Measurements from ENCODE around the gene ATP5MG. TPM values are rescaled to one million over a fixed set of nuclear protein-coding genes. Genes with fewer than 3 reads are reported as not detected.
A peak's percentile ranks its signal among the peaks of the same experiment; 100 is the strongest.

ATP5MG gene
- total RNA-seq, 1 donor from 2014 or later, result 194 TPM

DNA sequence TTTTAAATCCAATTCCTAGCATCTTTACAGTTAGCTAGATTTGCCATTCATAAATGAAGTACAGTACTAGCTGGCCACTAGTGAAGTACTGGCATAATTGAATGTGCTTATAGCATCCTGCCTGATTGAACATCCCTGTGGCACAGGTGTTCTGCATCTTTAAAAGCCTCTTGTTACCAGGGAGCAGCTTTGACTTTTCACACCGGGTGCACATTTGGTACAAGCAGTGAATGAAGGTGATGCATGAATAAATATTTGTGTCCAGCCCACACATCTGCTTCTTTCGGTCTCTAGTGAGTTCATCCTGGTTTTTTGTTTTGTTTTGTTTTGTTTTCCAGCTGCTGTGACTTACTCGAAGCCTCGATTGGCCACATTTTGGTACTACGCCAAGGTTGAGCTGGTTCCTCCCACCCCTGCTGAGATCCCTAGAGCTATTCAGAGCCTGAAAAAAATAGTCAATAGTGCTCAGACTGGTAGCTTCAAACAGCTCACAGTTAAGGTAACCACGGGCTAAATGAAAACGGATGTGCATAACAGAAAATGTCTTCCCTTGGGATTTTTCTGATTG, 5.3 kb downstream of the ATP5MG start:
- FAIRE-seq, result no peak
- peak; percentile 8 for DNase-seq (ENCODE audit: low read depth)

DNA sequence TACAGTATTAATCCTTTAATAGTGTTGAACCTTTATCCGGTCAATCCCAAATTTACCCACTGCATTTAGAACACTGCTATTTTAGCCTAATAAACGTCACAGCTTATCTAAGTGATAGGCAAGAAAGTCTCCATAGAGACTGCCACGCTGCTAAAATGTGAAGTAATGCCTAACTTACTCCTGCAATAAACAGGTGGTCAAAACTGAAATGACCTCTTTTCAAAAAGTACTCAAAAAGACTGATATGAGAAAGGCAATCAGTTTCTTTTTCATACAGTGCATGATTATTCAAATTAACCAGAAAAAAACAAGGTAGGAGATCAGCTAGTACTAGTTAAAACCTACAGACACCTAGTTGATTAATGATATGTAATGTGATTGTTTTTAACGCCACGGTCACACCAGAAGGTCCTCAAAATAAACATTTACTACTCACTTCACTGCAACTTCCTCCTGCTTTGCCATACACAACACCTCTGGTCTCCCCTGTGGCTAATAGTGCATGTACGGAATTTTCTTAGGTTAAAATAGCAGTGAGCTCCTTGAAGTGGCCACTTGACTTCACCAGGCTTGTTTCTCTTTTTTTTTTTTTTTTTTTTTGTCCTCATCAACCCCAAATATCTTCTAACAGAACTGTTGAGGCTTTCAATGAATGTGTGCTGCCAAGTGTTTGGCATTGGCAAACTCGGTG, 8.8 kb downstream of the ATP5MG start:
- Histone ChIP-seq H3K36me3 (ENCODE audit: insufficient read depth, low read length) (peaks cover 10% of the 10 kb centered on the region), H3K27me3 (ENCODE audit: insufficient read depth, low read length) (no peaks in the 10 kb centered on the region), H3K27ac (ENCODE audit: low read depth, low read length) (no peak overlapping the region), H3K9me3 (ENCODE audit: insufficient read depth, low read depth, low read length) (no peaks in the 10 kb centered on the region), H3K9ac (ENCODE audit: low read length) (no peak overlapping the region), H3K4me3 (ENCODE audit: insufficient read depth, low read depth, low read length) (no peak overlapping the region), H3K4me1 (ENCODE audit: insufficient read depth, low read length) (peaks cover 4% of the 10 kb centered on the region), H3K4me2 (ENCODE audit: low read length) (no peak overlapping the region), H3K79me2 (ENCODE audit: insufficient read depth, low read length) (peaks cover 35% of the 10 kb centered on the region), H2AFZ (ENCODE audit: low read depth, low read length) (no peak overlapping the region), H4K20me1 (ENCODE audit: insufficient read depth, low read length) (peaks cover 29% of the 10 kb centered on the region)
- FAIRE-seq (no peak), DNase-seq (ENCODE audit: low read depth) (no peak)
- no peak overlapping the region for H3K27ac Mint-ChIP-seq (ENCODE audit: unreplicated experiment)
- no peak overlapping the region for H3K4me3 Mint-ChIP-seq (ENCODE audit: unreplicated experiment)
- no peaks in the 10 kb centered on the region for H3K9me3 Mint-ChIP-seq (ENCODE audit: unreplicated experiment)
- no peak for TF ChIP-seq EZH2 (IDR thresholded peaks at IDR 0.05; ENCODE audit: insufficient read depth, low read length)
- TF ChIP-seq, protein P1, sequence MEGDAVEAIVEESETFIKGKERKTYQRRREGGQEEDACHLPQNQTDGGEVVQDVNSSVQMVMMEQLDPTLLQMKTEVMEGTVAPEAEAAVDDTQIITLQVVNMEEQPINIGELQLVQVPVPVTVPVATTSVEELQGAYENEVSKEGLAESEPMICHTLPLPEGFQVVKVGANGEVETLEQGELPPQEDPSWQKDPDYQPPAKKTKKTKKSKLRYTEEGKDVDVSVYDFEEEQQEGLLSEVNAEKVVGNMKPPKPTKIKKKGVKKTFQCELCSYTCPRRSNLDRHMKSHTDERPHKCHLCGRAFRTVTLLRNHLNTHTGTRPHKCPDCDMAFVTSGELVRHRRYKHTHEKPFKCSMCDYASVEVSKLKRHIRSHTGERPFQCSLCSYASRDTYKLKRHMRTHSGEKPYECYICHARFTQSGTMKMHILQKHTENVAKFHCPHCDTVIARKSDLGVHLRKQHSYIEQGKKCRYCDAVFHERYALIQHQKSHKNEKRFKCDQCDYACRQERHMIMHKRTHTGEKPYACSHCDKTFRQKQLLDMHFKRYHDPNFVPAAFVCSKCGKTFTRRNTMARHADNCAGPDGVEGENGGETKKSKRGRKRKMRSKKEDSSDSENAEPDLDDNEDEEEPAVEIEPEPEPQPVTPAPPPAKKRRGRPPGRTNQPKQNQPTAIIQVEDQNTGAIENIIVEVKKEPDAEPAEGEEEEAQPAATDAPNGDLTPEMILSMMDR (IDR thresholded peaks at IDR 0.05; ENCODE audit: insufficient read depth, low read depth, low read length), result no peak
- no peaks in the 10 kb centered on the region for H3K4me1 Mint-ChIP-seq (ENCODE audit: low read depth, unreplicated experiment)
- H3K36me3 Mint-ChIP-seq (ENCODE audit: low read depth, unreplicated experiment), result peaks cover 5% of the 10 kb centered on the region
- H3K27me3 Mint-ChIP-seq (ENCODE audit: low read depth, unreplicated experiment), result no peaks in the 10 kb centered on the region

More for the DNA sequence above, 5.3 kb downstream of the ATP5MG start:
- H3K4me1 Mint-ChIP-seq (ENCODE audit: low read depth, unreplicated experiment), result peaks cover 4% of the 10 kb centered on the region
- Histone ChIP-seq H3K4me2 (ENCODE audit: low read length) (no peak overlapping the region), H3K27me3 (ENCODE audit: insufficient read depth, low read length) (no peaks in the 10 kb centered on the region), H3K36me3 (ENCODE audit: insufficient read depth, low read length) (peaks cover 10% of the 10 kb centered on the region), H3K4me1 (ENCODE audit: insufficient read depth, low read length) (peaks cover 7% of the 10 kb centered on the region), H2AFZ (ENCODE audit: low read depth, low read length) (no peak overlapping the region), H3K9me3 (ENCODE audit: insufficient read depth, low read depth, low read length) (no peaks in the 10 kb centered on the region), H3K4me3 (ENCODE audit: insufficient read depth, low read depth, low read length) (no peak overlapping the region), H3K9ac (ENCODE audit: low read length) (no peak overlapping the region), H3K27ac (ENCODE audit: low read depth, low read length) (no peak overlapping the region), H3K79me2 (ENCODE audit: insufficient read depth, low read length) (peaks cover 70% of the 10 kb centered on the region), H4K20me1 (ENCODE audit: insufficient read depth, low read length) (peaks cover 54% of the 10 kb centered on the region)
- peaks cover 5% of the 10 kb centered on the region for H3K36me3 Mint-ChIP-seq (ENCODE audit: low read depth, unreplicated experiment)
- H3K27ac Mint-ChIP-seq (ENCODE audit: unreplicated experiment), result no peak overlapping the region
- H3K9me3 Mint-ChIP-seq (ENCODE audit: unreplicated experiment), result no peaks in the 10 kb centered on the region
- no peak overlapping the region for H3K4me3 Mint-ChIP-seq (ENCODE audit: unreplicated experiment)
- H3K27me3 Mint-ChIP-seq (ENCODE audit: low read depth, unreplicated experiment), result no peaks in the 10 kb centered on the region
- TF ChIP-seq, protein P1 (IDR thresholded peaks at IDR 0.05; ENCODE audit: insufficient read depth, low read depth, low read length), result no peak
- TF ChIP-seq EZH2 (IDR thresholded peaks at IDR 0.05; ENCODE audit: insufficient read depth, low read length), result no peak

DNA sequence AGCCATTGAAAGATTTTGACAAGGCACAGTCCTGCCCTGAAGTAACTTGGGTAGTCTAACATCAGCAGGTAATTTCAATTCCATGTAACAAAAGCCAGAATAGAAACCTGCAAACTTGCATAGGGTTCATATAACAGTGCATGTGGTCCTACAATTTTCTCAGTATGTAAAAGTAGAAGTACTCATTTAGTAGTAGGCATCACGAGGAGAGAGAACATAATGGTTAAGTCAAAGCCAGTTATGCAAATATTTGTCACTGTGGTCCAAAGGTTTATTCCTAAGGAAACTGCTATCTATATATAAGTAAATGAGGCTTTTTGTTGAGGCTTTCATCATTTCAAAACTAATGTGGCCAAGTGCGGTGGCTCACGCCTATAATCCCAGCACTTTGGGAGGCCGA, 10.1 kb downstream of the ATP5MG start:
- no peak overlapping the region for H3K4me3 ChIP-seq (ENCODE audit: insufficient read depth, low read depth, low read length)
- no peaks in the 10 kb centered on the region for H3K27me3 ChIP-seq (ENCODE audit: insufficient read depth, low read length)
- TF ChIP-seq, protein P1 (IDR thresholded peaks at IDR 0.05; ENCODE audit: insufficient read depth, low read depth, low read length), result no peak
- no peak for TF ChIP-seq EZH2 (IDR thresholded peaks at IDR 0.05; ENCODE audit: insufficient read depth, low read length)
- no peaks in the 10 kb centered on the region for H3K9me3 ChIP-seq (ENCODE audit: insufficient read depth, low read depth, low read length)
- peaks cover 16% of the 10 kb centered on the region for H4K20me1 ChIP-seq (ENCODE audit: insufficient read depth, low read length)
- no peak overlapping the region for H3K4me2 ChIP-seq (ENCODE audit: low read length)
- no peaks in the 10 kb centered on the region for H3K27me3 Mint-ChIP-seq (ENCODE audit: low read depth, unreplicated experiment)
- H3K4me1 ChIP-seq (ENCODE audit: insufficient read depth, low read length), result peaks cover 11% of the 10 kb centered on the region
- FAIRE-seq (no peak), DNase-seq (ENCODE audit: low read depth) (no peak)
- H3K36me3 Mint-ChIP-seq (ENCODE audit: low read depth, unreplicated experiment), result peaks cover 5% of the 10 kb centered on the region
- H3K36me3 ChIP-seq (ENCODE audit: insufficient read depth, low read length), result peaks cover 10% of the 10 kb centered on the region
- no peak overlapping the region for H3K9ac ChIP-seq (ENCODE audit: low read length)
- H3K27ac ChIP-seq (ENCODE audit: low read depth, low read length), result no peak overlapping the region
- H3K79me2 ChIP-seq (ENCODE audit: insufficient read depth, low read length), result peaks cover 22% of the 10 kb centered on the region
- no peaks in the 10 kb centered on the region for H3K4me1 Mint-ChIP-seq (ENCODE audit: low read depth, unreplicated experiment)
- H3K9me3 Mint-ChIP-seq (ENCODE audit: unreplicated experiment), result no peaks in the 10 kb centered on the region
- no peak overlapping the region for H3K4me3 Mint-ChIP-seq (ENCODE audit: unreplicated experiment)
- H3K27ac Mint-ChIP-seq (ENCODE audit: unreplicated experiment), result no peak overlapping the region
- no peak overlapping the region for H2AFZ ChIP-seq (ENCODE audit: low read depth, low read length)
